ENCODE results near the gene ANGPT4. TPM values are rescaled to one million over a fixed set of nuclear protein-coding genes. Genes with fewer than 3 reads are reported as not detected.

The ANGPT4 gene
- total RNA-seq, 4 donors from 2014 or later: 0.14 TPM; not detected in 3

DNA sequence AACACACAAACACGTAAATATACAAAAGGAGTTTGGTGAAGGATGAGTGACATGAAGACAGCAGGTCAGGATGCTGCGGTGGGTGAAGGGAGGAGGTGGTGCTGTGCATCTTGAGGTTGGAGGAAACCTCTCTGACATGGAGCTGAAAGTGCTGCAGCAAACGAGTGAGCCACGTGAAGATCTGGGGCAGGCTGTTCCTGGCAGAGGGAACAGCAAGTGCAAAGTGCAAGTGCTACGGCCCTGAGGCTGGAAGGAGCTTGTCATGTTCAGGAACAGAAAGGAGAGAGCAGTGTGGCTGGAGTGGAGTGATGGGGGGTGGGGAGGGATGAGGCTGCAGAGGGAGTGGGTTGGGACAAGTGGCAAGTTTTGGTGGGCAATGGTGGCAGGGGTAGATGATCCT lies 24.8 kb upstream of the ANGPT4 start:
- Histone ChIP-seq H3K27ac (no peak overlapping the region), H3K36me3 (no peaks in the 10 kb centered on the region), H3K4me3 (no peak overlapping the region), H3K9me3 (no peaks in the 10 kb centered on the region), H3K4me1 (no peaks in the 10 kb centered on the region), H3K27me3 (no peaks in the 10 kb centered on the region)
- no peak for DNase-seq
- in situ Hi-C loops (cut with MboI; ENCODE audit: low pct_ligation_motif_present in 1 of 4, low pct_unique_long_range_greater_than_20kb in 1 of 4, low sequenced_read_pairs in 3 of 4) (no loop called here), intact Hi-C loops (cut with DNase I; ENCODE audit: low total_unique reads) (no loop called here)
- TF ChIP-seq POLR2A (IDR thresholded peaks at IDR 0.05): no peak
- TF ChIP-seq EP300 (IDR thresholded peaks at IDR 0.05; ENCODE audit: low read depth): no peak
- TF ChIP-seq POLR2AphosphoS5 (IDR thresholded peaks at IDR 0.05): no peak
- TF ChIP-seq, protein P1, sequence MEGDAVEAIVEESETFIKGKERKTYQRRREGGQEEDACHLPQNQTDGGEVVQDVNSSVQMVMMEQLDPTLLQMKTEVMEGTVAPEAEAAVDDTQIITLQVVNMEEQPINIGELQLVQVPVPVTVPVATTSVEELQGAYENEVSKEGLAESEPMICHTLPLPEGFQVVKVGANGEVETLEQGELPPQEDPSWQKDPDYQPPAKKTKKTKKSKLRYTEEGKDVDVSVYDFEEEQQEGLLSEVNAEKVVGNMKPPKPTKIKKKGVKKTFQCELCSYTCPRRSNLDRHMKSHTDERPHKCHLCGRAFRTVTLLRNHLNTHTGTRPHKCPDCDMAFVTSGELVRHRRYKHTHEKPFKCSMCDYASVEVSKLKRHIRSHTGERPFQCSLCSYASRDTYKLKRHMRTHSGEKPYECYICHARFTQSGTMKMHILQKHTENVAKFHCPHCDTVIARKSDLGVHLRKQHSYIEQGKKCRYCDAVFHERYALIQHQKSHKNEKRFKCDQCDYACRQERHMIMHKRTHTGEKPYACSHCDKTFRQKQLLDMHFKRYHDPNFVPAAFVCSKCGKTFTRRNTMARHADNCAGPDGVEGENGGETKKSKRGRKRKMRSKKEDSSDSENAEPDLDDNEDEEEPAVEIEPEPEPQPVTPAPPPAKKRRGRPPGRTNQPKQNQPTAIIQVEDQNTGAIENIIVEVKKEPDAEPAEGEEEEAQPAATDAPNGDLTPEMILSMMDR (IDR thresholded peaks at IDR 0.05): no peak
- WGBS, 2 donors (ENCODE audit: low coverage in 1 of 2): 63% methylated on average over 3 to 5 of the region's 5 CpGs

DNA sequence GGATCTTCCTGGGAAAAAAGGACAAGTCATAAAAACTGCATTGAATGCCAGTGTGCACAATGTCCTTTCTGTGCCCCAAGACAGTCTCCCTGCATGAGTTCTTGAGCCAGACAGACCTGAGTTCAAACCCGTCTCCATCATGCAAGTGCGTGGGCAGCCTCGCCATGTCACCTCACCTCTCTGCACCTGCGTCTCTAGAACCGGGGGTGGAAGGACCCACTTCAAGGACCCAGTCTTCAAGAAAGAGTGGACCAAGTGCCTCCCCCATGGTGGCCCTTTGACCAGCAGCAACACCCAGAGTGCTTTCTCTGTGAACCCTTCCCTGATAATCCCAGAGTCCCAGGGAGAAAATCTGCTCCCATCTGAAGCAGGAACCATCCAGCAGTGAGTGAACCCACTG lies 23.5 kb upstream of the ANGPT4 start:
- no peaks in the 10 kb centered on the region for H3K9me3 ChIP-seq
- no peaks in the 10 kb centered on the region for H3K36me3 ChIP-seq
- 90% methylated on average over 5 of the region's 5 CpGs; no CpG with 5 or more reads in 1 of the 2 donors for WGBS, 2 donors (ENCODE audit: low coverage in 1 of 2)
- H3K27ac ChIP-seq: no peak overlapping the region
- no peak for DNase-seq
- in situ Hi-C loops (cut with MboI; ENCODE audit: low pct_ligation_motif_present in 1 of 4, low pct_unique_long_range_greater_than_20kb in 1 of 4, low sequenced_read_pairs in 3 of 4): no loop called here
- no peak for TF ChIP-seq POLR2A (IDR thresholded peaks at IDR 0.05)
- TF ChIP-seq POLR2AphosphoS5 (IDR thresholded peaks at IDR 0.05): no peak
- TF ChIP-seq, protein P1 (IDR thresholded peaks at IDR 0.05): no peak
- no peak for TF ChIP-seq EP300 (IDR thresholded peaks at IDR 0.05; ENCODE audit: low read depth)
- H3K4me3 ChIP-seq: no peak overlapping the region
- no peaks in the 10 kb centered on the region for H3K27me3 ChIP-seq
- H3K4me1 ChIP-seq: no peaks in the 10 kb centered on the region
- intact Hi-C loops (cut with DNase I; ENCODE audit: low total_unique reads): no loop called here

DNA sequence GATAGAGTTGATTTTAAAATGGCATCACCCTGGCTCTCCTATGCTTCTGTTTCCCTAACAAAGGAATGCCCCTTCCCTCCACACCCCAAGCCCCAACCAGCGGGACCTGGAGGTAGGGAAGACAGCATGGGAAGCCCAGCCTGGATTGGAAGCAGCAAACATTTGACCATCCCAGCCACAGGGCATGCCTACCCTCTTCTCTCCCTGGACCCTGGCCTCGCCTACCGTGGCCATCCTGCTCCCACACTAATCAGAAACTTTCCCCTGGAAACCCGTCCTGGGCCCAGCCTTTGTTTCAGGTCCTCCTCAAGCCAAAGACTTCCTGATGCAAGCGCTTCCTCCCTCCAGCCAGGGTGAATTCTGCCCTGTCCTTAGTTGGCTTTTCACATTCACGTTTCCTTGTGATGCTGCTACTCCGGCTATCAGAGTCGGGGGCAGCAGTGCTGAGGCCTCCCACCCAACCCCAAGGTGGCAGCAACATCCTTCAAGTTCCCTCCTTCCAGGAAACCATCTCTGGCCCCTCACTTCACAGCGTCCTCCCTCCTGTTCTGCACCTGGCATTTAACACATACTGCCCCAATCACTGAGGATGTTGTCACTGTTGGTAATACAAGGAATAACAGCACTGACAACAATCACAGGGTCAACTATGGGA lies 18.2 kb upstream of the ANGPT4 start:
- 63 to 66% methylated on average over 4 to 9 of the region's 9 CpGs for WGBS, 2 donors (ENCODE audit: low coverage in 1 of 2)
- no peak overlapping the region for H3K4me3 ChIP-seq
- H3K36me3 ChIP-seq: no peaks in the 10 kb centered on the region
- peaks cover 17 to 18% of the 10 kb centered on the region in 2 donors for H3K9me3 ChIP-seq
- no peaks in the 10 kb centered on the region for H3K4me1 ChIP-seq
- TF ChIP-seq, protein P1 (IDR thresholded peaks at IDR 0.05): no peak
- TF ChIP-seq EP300 (IDR thresholded peaks at IDR 0.05; ENCODE audit: low read depth): no peak
- TF ChIP-seq POLR2A (IDR thresholded peaks at IDR 0.05): no peak
- TF ChIP-seq POLR2AphosphoS5 (IDR thresholded peaks at IDR 0.05): no peak
- intact Hi-C loops (cut with DNase I; ENCODE audit: low total_unique reads): no loop called here
- in situ Hi-C loops (cut with MboI; ENCODE audit: low pct_ligation_motif_present in 1 of 4, low pct_unique_long_range_greater_than_20kb in 1 of 4, low sequenced_read_pairs in 3 of 4): no loop called here
- no peak for DNase-seq
- no peak overlapping the region for H3K27ac ChIP-seq
- H3K27me3 ChIP-seq: no peaks in the 10 kb centered on the region

DNA sequence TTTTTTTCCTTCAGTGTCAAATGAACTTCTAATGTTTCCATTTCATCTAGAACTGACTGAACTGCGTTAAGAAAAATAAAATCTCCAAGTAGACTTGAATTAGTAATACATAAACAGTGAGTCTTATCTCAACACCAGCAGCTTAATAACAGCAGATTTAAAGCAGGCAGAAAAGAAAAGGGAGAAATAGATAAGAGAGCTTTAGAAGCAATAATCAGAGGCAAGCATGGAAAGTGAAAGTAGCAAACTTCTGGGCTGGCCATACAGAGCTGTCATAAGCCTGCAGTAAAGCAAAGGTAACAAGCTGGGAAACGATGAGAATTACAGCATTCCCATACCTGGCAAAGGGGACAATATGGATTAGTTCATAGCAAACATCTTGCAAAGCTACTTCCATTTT lies 16.9 kb upstream of the ANGPT4 start:
- intact Hi-C loops (cut with DNase I; ENCODE audit: low total_unique reads): no loop called here
- in situ Hi-C loops (cut with MboI; ENCODE audit: low pct_ligation_motif_present in 1 of 4, low pct_unique_long_range_greater_than_20kb in 1 of 4, low sequenced_read_pairs in 3 of 4): no loop called here
- Histone ChIP-seq H3K9me3 (peaks cover 17 to 18% of the 10 kb centered on the region in 2 donors), H3K27ac (no peak overlapping the region), H3K27me3 (no peaks in the 10 kb centered on the region), H3K4me3 (no peak overlapping the region), H3K4me1 (no peaks in the 10 kb centered on the region), H3K36me3 (no peaks in the 10 kb centered on the region)
- no peak for DNase-seq
- 56 to 59% methylated on average over 2 of the region's 2 CpGs for WGBS, 2 donors (ENCODE audit: low coverage in 1 of 2)
- no peak for TF ChIP-seq POLR2A (IDR thresholded peaks at IDR 0.05)
- TF ChIP-seq, protein P1 (IDR thresholded peaks at IDR 0.05): no peak
- no peak for TF ChIP-seq POLR2AphosphoS5 (IDR thresholded peaks at IDR 0.05)
- no peak for TF ChIP-seq EP300 (IDR thresholded peaks at IDR 0.05; ENCODE audit: low read depth)

Measured in transverse colon (tissue), 4 donors.